Body of pancreas (tissue), 4 donors: Measurements from ENCODE around the gene MRPS16. TPM values are rescaled to one million over a fixed set of nuclear protein-coding genes. Genes with fewer than 3 reads are reported as not detected.

Source experiments
- ATAC-seq: fragments of 150-250 bp; one replicate; pipeline ENCODE4 v1.9.1; 2016
- DNase-seq, 4 donors: peaks; one replicate each; pipeline ENCODE4 v3.0.0-alpha.2; 2019
- H3K27ac ChIP-seq, 4 donors: fragments of 200-600 bp; sonication (generic); 1 replicate in 3 of 4; 2 replicates in 1 of 4; pipeline versions ENCODE4 v1.5.1 to v1.6.1; 2016 to 2019; ENCODE audit warnings: mild to moderate bottlenecking in 1 of 4, mixed read lengths in 1 of 4, moderate library complexity in 1 of 4
- H3K27me3 ChIP-seq, 2 donors: fragments of 200-600 bp; sonication (generic); one replicate each; pipeline ENCODE4 v1.6.0; 2016; ENCODE audit warnings: mild to moderate bottlenecking in 1 of 2
- H3K36me3 ChIP-seq, 2 donors: fragments of 200-600 bp; sonication (generic); replicated peaks in 1 of 2; 2 replicates each; pipeline ENCODE4 v1.5.1; 2016; ENCODE audit warnings: low read depth in 2 of 2; ENCODE audit not compliant: insufficient read depth in 1 of 2
- H3K4me1 ChIP-seq: fragments of 200-600 bp; sonication (generic); one replicate; pipeline ENCODE4 v1.6.0; 2016
- H3K4me3 ChIP-seq, 2 donors: fragments of 200-600 bp; sonication (generic); 1 replicate in 1 of 2; 2 replicates in 1 of 2; pipeline ENCODE4 v1.5.1; 2016 to 2019
- H3K9me3 ChIP-seq, 3 donors: fragments of 200-600 bp; sonication (generic); 1 replicate in 2 of 3; 2 replicates in 1 of 3; pipeline ENCODE4 v1.5.1; 2016
- CTCF ChIP-seq, 7 experiments: fragments of 450-650 bp in 4 of 7; fragments of 200-600 bp in 3 of 7; sonication (generic) in 3 of 7; IDR thresholded peaks; one replicate each; pipeline ENCODE4 v1.5.1; 2016 to 2019; ENCODE audit warnings: antibody characterized with exemption in 7 of 7
- POLR2A ChIP-seq, 3 donors: fragments of 450-650 bp; IDR thresholded peaks; one replicate each; pipeline ENCODE4 v1.6.1; 2016; ENCODE audit warnings: antibody characterized with exemption in 3 of 3, mild to moderate bottlenecking in 2 of 3
- WGBS, 2 donors: methylation state at CpG; one replicate each; pipeline ENCODE4 v1.1.5; 2017; 5-methylcytosine and 5-hydroxymethylcytosine counted together
- intact Hi-C: fragments of 100-400 bp; cut with DNase I; formaldehyde crosslinking; loops from one replicate; pipeline ENCODE4 v1.15.1; 2023
- total RNA-seq, 2 donors: library from RNA; depleted of rRNA; stranded (reverse); fragments of >200 nt; gene quantifications; one replicate each; pipeline ENCODE4 v1.1.0, GENCODE V29; 2016

The MRPS16 gene
- total RNA-seq = 10 to 100 TPM; 18.7 to 24.7 TPM

- intact Hi-C loops = no loop called here
- Histone ChIP-seq H3K27ac (peak within 1 kb of the TSS; percentile 73 to 90 (median 86)), H3K27me3 (no peaks in the 10 kb centered on the region), H3K9me3 (no peaks in the 10 kb centered on the region), H3K4me1 (peaks cover 30% of the 10 kb centered on the region), H3K4me3 (peak within 1 kb of the TSS; percentile 40 to 65), H3K36me3 (no peaks in the 10 kb centered on the region)
- ATAC-seq (peak; percentile 99), DNase-seq (peak; percentile 94 to 98 (median 96))
- TF ChIP-seq POLR2A (IDR thresholded peaks at IDR 0.05) = peak; percentile 62 to 90 (median 88)
- peak in 3 of 7 experiments; percentile 3 to 26 (median 23) for TF ChIP-seq CTCF (IDR thresholded peaks at IDR 0.05)
- 0 to 1% methylated on average over 16 to 51 of the region's 51 CpGs for WGBS, 2 donors
Observed at GRCh38 chr10:73252445-73253224, at the start of gene MRPS16. MRPS16 (minus strand) TSS chr10:73252644; CDS start chr10:73252482, 162 bp downstream.

GRCh38 chr10:73296946-73297345 lies 44.5 kb upstream of the MRPS16 start:
- Histone ChIP-seq H3K27ac (no peak overlapping the region), H3K27me3 (no peaks in the 10 kb centered on the region), H3K4me1 (no peaks in the 10 kb centered on the region), H3K36me3 (no peaks in the 10 kb centered on the region), H3K4me3 (no peak overlapping the region), H3K9me3 (no peaks in the 10 kb centered on the region)
- ATAC-seq (no peak), DNase-seq (no peak)
- 66 to 78% methylated on average over 3 of the region's 3 CpGs for WGBS, 2 donors
- TF ChIP-seq POLR2A (IDR thresholded peaks at IDR 0.05) (no peak), CTCF (IDR thresholded peaks at IDR 0.05) (no peak)
- intact Hi-C loops = no loop called here

DNA sequence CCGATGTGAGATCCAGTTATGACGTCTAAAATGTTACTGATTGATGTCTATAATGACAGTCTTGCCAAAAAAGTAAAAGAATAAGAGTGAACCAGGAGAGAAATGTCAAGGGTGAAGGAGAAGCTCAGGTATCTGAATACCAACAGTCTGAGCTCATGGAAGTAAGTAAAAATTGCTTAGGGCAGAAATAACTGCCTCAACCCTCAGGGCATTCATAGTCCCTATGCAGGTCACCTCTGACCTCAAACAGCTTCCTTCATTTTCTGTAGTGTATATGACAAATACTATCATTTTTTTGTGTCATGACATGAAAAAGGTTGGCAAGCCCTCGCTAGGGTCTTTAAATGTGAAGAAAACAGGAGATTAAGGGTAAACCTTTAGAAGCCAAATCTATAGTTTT lies 41.0 kb upstream of the MRPS16 start:
- WGBS, 2 donors = 83 to 88% methylated on average over 3 of the region's 3 CpGs
- DNase-seq = no peak
- no peak for ATAC-seq
- intact Hi-C loops = no loop called here
- Histone ChIP-seq H3K27ac (no peak overlapping the region), H3K4me1 (no peaks in the 10 kb centered on the region), H3K27me3 (no peaks in the 10 kb centered on the region), H3K36me3 (no peaks in the 10 kb centered on the region), H3K9me3 (no peaks in the 10 kb centered on the region), H3K4me3 (no peak overlapping the region)
- no peak for TF ChIP-seq POLR2A (IDR thresholded peaks at IDR 0.05)
- TF ChIP-seq CTCF (IDR thresholded peaks at IDR 0.05) = no peak

- Histone ChIP-seq H3K4me3 (no peak overlapping the region), H3K27ac (no peak overlapping the region), H3K36me3 (no peaks in the 10 kb centered on the region), H3K27me3 (no peaks in the 10 kb centered on the region), H3K4me1 (no peaks in the 10 kb centered on the region), H3K9me3 (no peaks in the 10 kb centered on the region)
- ATAC-seq = no peak
- no peak for TF ChIP-seq CTCF (IDR thresholded peaks at IDR 0.05)
- no peak for TF ChIP-seq POLR2A (IDR thresholded peaks at IDR 0.05)
- intact Hi-C loops = no loop called here
- DNase-seq = no peak
- WGBS, 2 donors = 91 to 93% methylated on average over 1 of the region's 1 CpG
Observed at GRCh38 chr10:73289958-73290357, 37.5 kb upstream of the MRPS16 start.

DNA sequence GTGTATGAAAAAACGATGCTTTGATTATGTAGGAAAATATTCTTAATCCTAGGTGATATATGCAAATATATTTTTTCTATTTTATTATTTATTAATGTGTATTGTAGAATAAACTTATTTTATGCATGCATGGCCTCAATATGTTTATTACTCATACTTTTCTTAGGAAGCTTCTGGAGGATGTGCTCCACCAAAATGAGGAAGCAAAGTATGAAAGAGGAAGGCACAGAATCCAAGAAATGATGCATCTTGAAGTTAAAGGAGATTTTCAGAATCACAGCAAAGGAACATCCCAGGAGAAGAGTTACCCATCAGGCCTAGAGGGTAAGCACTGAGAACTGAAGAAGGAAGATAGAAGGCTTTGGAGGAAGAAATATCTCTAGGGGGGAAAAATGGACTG lies 35.0 kb upstream of the MRPS16 start:
- no peaks in the 10 kb centered on the region for H3K36me3 ChIP-seq
- ATAC-seq (no peak), DNase-seq (no peak)
- H3K9me3 ChIP-seq = no peaks in the 10 kb centered on the region
- no peak for TF ChIP-seq POLR2A (IDR thresholded peaks at IDR 0.05)
- TF ChIP-seq CTCF (IDR thresholded peaks at IDR 0.05) = no peak
- intact Hi-C loops = no loop called here
- no peaks in the 10 kb centered on the region for H3K27me3 ChIP-seq
- no peaks in the 10 kb centered on the region for H3K4me1 ChIP-seq
- WGBS, 2 donors = 69 to 75% methylated on average over 1 of the region's 1 CpG
- H3K27ac ChIP-seq = no peak overlapping the region
- H3K4me3 ChIP-seq = no peak overlapping the region
